SK-N-MC (cell line): ENCODE measurements around the gene C1orf56.

Experiments
- EZH2 ChIP-seq: fragments of 200-600 bp; sonication (generic); IDR thresholded peaks from one replicate; pipeline ENCODE4 v1.6.1; 2017; ENCODE audit warnings: antibody characterized with exemption
- FOXP2 ChIP-seq: optimal IDR thresholded peaks from 2 replicates; pipeline ENCODE3; 2011; ENCODE audit warnings: mild to moderate bottlenecking, moderate library complexity; ENCODE audit not compliant: insufficient read depth; ENCODE audit errors: extremely low read length, control extremely low read depth
- POLR2AphosphoS5 ChIP-seq: IDR thresholded peaks from 2 replicates; pipeline ENCODE4 v1.6.1; 2012; ENCODE audit warnings: mild to moderate bottlenecking, low read depth, low read length, borderline replicate concordance

- TF ChIP-seq FOXP2 (no peak), POLR2AphosphoS5 (no peak), EZH2 (no peak)
Measured at GRCh38 chr1:151085953-151086559, 38.5 kb downstream of the C1orf56 start.
